Measurements from ENCODE around the gene DAAM1. TPM values are rescaled to one million over a fixed set of nuclear protein-coding genes. Genes with fewer than 3 reads are reported as not detected.
A peak's percentile ranks its signal among the peaks of the same experiment; 100 is the strongest.

DAAM1 gene
- total RNA-seq, 2 experiments from 2014 or later: 8.3 to 10.5 TPM

DNA sequence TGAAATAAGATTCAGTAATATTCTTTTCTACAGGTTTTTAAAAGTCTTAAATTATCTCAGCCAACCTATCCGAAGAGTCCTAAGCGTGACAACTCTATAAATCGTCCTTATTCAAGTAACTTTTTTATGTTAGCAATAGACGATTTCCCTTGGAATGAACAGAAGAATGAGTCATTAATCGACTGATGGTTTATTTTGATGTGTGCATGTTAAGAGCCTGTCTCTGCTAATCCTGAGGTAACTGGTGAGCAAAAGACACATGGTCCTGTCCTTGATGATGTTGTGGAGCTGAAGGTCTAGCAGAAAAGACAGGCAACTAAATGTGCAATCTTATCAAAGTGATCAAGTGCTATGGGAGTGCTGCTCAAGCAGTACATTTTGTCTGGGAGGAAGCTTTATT lies 80.4 kb downstream of the DAAM1 start:
- intact Hi-C loops (cut with micrococcal nuclease): no loop called here
- Mint-ChIP-seq H3K27ac (no peak overlapping the region), H3K4me1 (ENCODE audit: low read depth) (peaks cover 18% of the 10 kb centered on the region), H3K27me3 (no peaks in the 10 kb centered on the region), H3K36me3 (peaks cover 34% of the 10 kb centered on the region), H3K9me3 (no peaks in the 10 kb centered on the region), H3K4me3 (no peak overlapping the region)
- CTCF ChIA-PET: no interaction called here
- DNase-seq: no peak
- POLR2A ChIA-PET: no interaction called here

- Mint-ChIP-seq H3K9me3 (no peaks in the 10 kb centered on the region), H3K4me3 (no peak overlapping the region), H3K4me1 (ENCODE audit: low read depth) (peaks cover 20% of the 10 kb centered on the region), H3K36me3 (peaks cover 32% of the 10 kb centered on the region), H3K27me3 (no peaks in the 10 kb centered on the region), H3K27ac (no peak overlapping the region)
- ChIA-PET CTCF (no interaction called here), POLR2A (no interaction called here)
- intact Hi-C loops (cut with micrococcal nuclease): no loop called here
- no peak for DNase-seq
These were observed 81.0 kb downstream of the DAAM1 start for GRCh38 chr14:59269466-59269865.

- CTCF ChIA-PET: no interaction called here
These were observed 82.8 kb downstream of the DAAM1 start for GRCh38 chr14:59271256-59271655.

GRCh38 chr14:59271734-59272133 lies 83.3 kb downstream of the DAAM1 start:
- Mint-ChIP-seq H3K9me3 (no peaks in the 10 kb centered on the region), H3K4me1 (ENCODE audit: low read depth) (peaks cover 27% of the 10 kb centered on the region), H3K4me3 (no peak overlapping the region), H3K27me3 (no peaks in the 10 kb centered on the region), H3K27ac (no peak overlapping the region), H3K36me3 (peaks cover 15% of the 10 kb centered on the region)
- intact Hi-C loops (cut with micrococcal nuclease): no loop called here
- DNase-seq: no peak
- ChIA-PET CTCF (no interaction called here), POLR2A (no interaction called here)

More at GRCh38 chr14:59271256-59271655, 82.8 kb downstream of the DAAM1 start:
- no peak for DNase-seq
- POLR2A ChIA-PET: no interaction called here
- Mint-ChIP-seq H3K36me3 (peaks cover 18% of the 10 kb centered on the region), H3K27ac (no peak overlapping the region), H3K4me3 (no peak overlapping the region), H3K4me1 (ENCODE audit: low read depth) (peaks cover 28% of the 10 kb centered on the region), H3K9me3 (no peaks in the 10 kb centered on the region), H3K27me3 (no peaks in the 10 kb centered on the region)
- intact Hi-C loops (cut with micrococcal nuclease): no loop called here

- intact Hi-C loops (cut with micrococcal nuclease): no loop called here
- H3K36me3 Mint-ChIP-seq: peaks cover 12% of the 10 kb centered on the region
- H3K4me1 Mint-ChIP-seq (ENCODE audit: low read depth): peaks cover 23% of the 10 kb centered on the region
- H3K27ac Mint-ChIP-seq: no peak overlapping the region
- CTCF ChIA-PET: no interaction called here
- no peak overlapping the region for H3K4me3 Mint-ChIP-seq
- DNase-seq: no peak
- H3K27me3 Mint-ChIP-seq: no peaks in the 10 kb centered on the region
- POLR2A ChIA-PET: no interaction called here
- no peaks in the 10 kb centered on the region for H3K9me3 Mint-ChIP-seq
These were observed 84.2 kb downstream of the DAAM1 start for GRCh38 chr14:59272633-59273032.

- Mint-ChIP-seq H3K27me3 (no peaks in the 10 kb centered on the region), H3K4me1 (ENCODE audit: low read depth) (peaks cover 22% of the 10 kb centered on the region), H3K4me3 (no peak overlapping the region), H3K9me3 (no peaks in the 10 kb centered on the region), H3K36me3 (peaks cover 10% of the 10 kb centered on the region), H3K27ac (no peak overlapping the region)
- intact Hi-C loops (cut with micrococcal nuclease): loop anchor here (2.0 kb wide), 2 partner anchors 25 to 85 kb away; partner anchors contain the start of gene DAAM1
- POLR2A ChIA-PET: no interaction called here
- DNase-seq: no peak
- CTCF ChIA-PET: no interaction called here
These were observed 85.3 kb downstream of the DAAM1 start for GRCh38 chr14:59273737-59274136.

- intact Hi-C loops (cut with micrococcal nuclease): loop anchor here (1.0 to 2.0 kb wide), 3 partner anchors 8 to 86 kb away; partner anchors contain the start of gene DAAM1
- H3K9me3 Mint-ChIP-seq: no peaks in the 10 kb centered on the region
- peaks cover 8% of the 10 kb centered on the region for H3K36me3 Mint-ChIP-seq
- H3K27ac Mint-ChIP-seq: peak overlapping the region; percentile 25
- POLR2A ChIA-PET: interaction anchor here (1.2 to 2.4 kb wide), 2 partner anchors 8 to 12 kb away, joined by 4 to 6 read pairs; no protein-coding TSS in a partner anchor
- peaks cover 22% of the 10 kb centered on the region for H3K4me1 Mint-ChIP-seq (ENCODE audit: low read depth)
- no peak overlapping the region for H3K4me3 Mint-ChIP-seq
- no peak for DNase-seq
- H3K27me3 Mint-ChIP-seq: no peaks in the 10 kb centered on the region
- CTCF ChIA-PET: interaction anchor here (0.7 kb wide), 1 partner anchor 10 kb away, joined by 3 read pairs; no protein-coding TSS in a partner anchor
These were observed 86.5 kb downstream of the DAAM1 start for GRCh38 chr14:59274991-59275391.

DNA sequence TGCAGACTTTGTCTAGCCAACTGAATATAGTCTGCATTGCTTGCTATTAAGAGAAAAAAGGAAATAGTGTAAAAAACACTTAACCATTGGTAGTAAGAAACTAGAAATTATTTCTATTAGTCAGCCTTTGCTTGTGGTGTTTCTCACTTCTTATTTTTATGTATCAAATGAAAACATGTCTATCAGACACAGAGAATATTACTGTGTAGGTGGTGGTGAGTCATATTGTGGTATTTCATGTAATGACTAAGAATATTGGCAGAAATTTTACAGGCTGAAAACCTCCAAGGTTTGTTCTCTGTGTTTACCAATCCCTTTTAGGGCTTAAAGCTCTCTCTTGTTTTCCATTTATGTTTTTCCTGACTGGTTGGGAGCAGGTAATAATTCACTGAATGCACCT lies 87.2 kb downstream of the DAAM1 start:
- ChIA-PET CTCF (interaction anchor here (0.7 to 1.1 kb wide), 3 partner anchors 11 to 301 kb away, joined by 3 read pairs; partner anchors contain the start of gene CCDC175), POLR2A (interaction anchor here (0.8 to 2.4 kb wide), 3 partner anchors 9 to 33 kb away, joined by 3 to 6 read pairs (median 4); no protein-coding TSS in a partner anchor)
- H3K4me3 Mint-ChIP-seq: no peak overlapping the region
- no peak overlapping the region for H3K27ac Mint-ChIP-seq
- intact Hi-C loops (cut with micrococcal nuclease): loop anchor here (1.0 to 2.0 kb wide), 3 partner anchors 8 to 87 kb away; partner anchors contain the start of gene DAAM1
- no peaks in the 10 kb centered on the region for H3K9me3 Mint-ChIP-seq
- DNase-seq: no peak
- H3K4me1 Mint-ChIP-seq (ENCODE audit: low read depth): peaks cover 22% of the 10 kb centered on the region
- no peaks in the 10 kb centered on the region for H3K27me3 Mint-ChIP-seq
- peaks cover 10% of the 10 kb centered on the region for H3K36me3 Mint-ChIP-seq

GRCh38 chr14:59276235-59276634 lies 87.8 kb downstream of the DAAM1 start:
- H3K4me1 Mint-ChIP-seq (ENCODE audit: low read depth): peaks cover 22% of the 10 kb centered on the region
- no peak overlapping the region for H3K4me3 Mint-ChIP-seq
- intact Hi-C loops (cut with micrococcal nuclease): no loop called here
- CTCF ChIA-PET: interaction anchor here (1.0 to 1.1 kb wide), 2 partner anchors 83 to 300 kb away, joined by 3 read pairs; partner anchors contain the start of gene CCDC175
- H3K36me3 Mint-ChIP-seq: peaks cover 14% of the 10 kb centered on the region
- H3K9me3 Mint-ChIP-seq: no peaks in the 10 kb centered on the region
- H3K27me3 Mint-ChIP-seq: no peaks in the 10 kb centered on the region
- POLR2A ChIA-PET: interaction anchor here (0.8 to 2.4 kb wide), 2 partner anchors 10 to 33 kb away, joined by 3 to 6 read pairs; no protein-coding TSS in a partner anchor
- DNase-seq: no peak
- H3K27ac Mint-ChIP-seq: no peak overlapping the region

DNA sequence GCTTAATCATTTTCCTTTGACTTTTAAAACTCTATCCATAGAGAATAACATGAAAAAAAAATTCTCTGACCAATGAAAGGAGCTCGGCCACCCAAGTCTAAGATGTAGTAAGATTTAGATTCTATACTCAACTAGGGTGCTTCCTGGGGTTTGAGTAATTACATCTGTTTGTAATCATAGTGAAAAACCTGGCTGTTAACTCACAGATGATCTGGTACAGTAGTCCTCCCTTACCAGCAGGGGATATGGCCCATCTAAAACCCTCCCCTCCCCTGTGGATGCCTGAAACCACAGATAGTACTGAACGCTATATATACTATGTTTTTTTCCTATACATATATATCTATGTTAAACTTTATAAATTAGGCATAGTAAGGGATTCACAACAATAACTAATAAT lies 89.2 kb downstream of the DAAM1 start:
- Mint-ChIP-seq H3K4me1 (ENCODE audit: low read depth) (peaks cover 22% of the 10 kb centered on the region), H3K27me3 (no peaks in the 10 kb centered on the region), H3K36me3 (peaks cover 14% of the 10 kb centered on the region), H3K27ac (no peak overlapping the region), H3K4me3 (no peak overlapping the region), H3K9me3 (no peaks in the 10 kb centered on the region)
- intact Hi-C loops (cut with micrococcal nuclease): no loop called here
- POLR2A ChIA-PET: no interaction called here
- no peak for DNase-seq
- CTCF ChIA-PET: no interaction called here

DNA sequence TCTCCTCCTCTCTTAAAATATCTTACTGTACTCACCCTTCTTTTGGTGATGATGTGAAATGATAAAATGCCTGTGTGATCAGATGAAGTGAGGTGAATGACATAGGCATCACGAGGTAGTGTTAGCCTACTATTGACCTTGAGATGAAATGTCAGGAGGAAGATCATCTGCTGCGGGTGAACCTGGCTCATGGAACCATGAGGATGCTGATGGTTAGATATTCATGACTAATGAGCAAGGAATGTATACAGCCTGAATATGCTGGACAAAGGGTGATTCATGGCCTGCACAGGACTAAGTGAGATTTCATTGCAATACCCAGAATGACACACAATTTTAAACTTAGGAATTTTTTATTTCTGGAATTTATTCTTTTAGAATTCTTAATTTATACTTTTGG lies 89.6 kb downstream of the DAAM1 start:
- intact Hi-C loops (cut with micrococcal nuclease): no loop called here
- no peak overlapping the region for H3K27ac Mint-ChIP-seq
- H3K9me3 Mint-ChIP-seq: no peaks in the 10 kb centered on the region
- POLR2A ChIA-PET: no interaction called here
- H3K27me3 Mint-ChIP-seq: no peaks in the 10 kb centered on the region
- CTCF ChIA-PET: no interaction called here
- no peak for DNase-seq
- peaks cover 14% of the 10 kb centered on the region for H3K36me3 Mint-ChIP-seq
- peaks cover 22% of the 10 kb centered on the region for H3K4me1 Mint-ChIP-seq (ENCODE audit: low read depth)
- H3K4me3 Mint-ChIP-seq: no peak overlapping the region

DNA sequence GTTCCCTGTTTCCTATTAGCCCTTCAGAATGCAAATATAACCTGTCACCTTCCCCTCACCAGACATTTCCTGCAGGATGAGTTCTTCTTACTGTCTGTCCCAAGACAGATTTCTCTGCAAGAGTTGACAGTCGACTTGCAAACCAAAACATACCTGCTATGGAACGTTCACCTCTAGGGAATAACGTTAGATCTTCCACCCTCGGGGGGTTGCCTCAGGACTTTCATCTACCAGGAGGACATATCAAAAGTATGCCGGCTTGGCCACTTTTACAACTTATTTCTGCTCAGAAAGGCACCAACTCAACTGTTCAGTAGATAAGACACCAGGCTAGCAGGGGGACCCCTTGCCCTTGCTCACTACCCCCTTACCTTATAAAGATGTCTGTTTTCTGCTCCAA lies 92.5 kb downstream of the DAAM1 start:
- H3K9me3 Mint-ChIP-seq: peaks cover 14% of the 10 kb centered on the region
- peaks cover 6% of the 10 kb centered on the region for H3K4me1 Mint-ChIP-seq (ENCODE audit: low read depth)
- intact Hi-C loops (cut with micrococcal nuclease): no loop called here
- H3K27ac Mint-ChIP-seq: no peak overlapping the region
- no peak for DNase-seq
- ChIA-PET POLR2A (no interaction called here), CTCF (no interaction called here)
- peaks cover 24% of the 10 kb centered on the region for H3K36me3 Mint-ChIP-seq
- no peak overlapping the region for H3K4me3 Mint-ChIP-seq
- H3K27me3 Mint-ChIP-seq: no peaks in the 10 kb centered on the region

DNA sequence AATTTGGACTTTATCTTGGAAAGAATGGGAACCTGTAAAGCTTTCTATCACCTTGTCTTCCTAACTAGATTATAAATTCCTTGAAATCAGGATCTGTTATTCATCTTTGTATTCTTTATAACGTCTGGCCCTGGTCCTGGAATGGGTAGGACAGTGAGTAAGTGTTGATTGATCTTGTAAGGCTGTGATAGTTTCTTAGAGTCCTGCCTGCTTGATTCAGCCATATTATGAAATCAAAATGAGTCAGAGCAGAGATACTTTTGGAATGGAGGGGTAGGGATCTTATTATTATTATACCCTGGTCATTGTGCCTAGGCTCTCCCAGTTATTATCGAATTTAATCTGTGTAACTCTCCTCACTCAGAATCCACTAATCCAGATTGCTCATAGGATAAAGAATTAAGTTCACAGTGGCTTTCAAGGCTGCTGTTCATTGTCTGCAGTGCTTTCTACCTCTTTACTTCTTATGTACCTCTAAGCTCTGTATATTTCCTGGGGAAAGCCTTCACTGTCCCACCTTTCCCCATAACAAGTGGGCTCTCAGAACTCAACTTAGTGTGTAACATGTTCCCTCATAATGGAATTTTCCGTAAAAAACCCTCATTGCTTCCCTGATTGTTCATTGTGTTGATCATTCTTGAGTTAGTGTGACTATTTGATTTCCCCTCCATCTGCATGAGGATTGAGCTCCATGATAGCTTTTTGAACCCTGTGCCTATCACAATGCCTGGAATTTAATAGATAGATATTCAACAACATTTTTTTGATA lies 93.3 kb downstream of the DAAM1 start:
- Mint-ChIP-seq H3K4me3 (no peak overlapping the region), H3K27ac (no peak overlapping the region), H3K9me3 (peaks cover 14% of the 10 kb centered on the region), H3K36me3 (peaks cover 24% of the 10 kb centered on the region), H3K27me3 (no peaks in the 10 kb centered on the region), H3K4me1 (ENCODE audit: low read depth) (no peaks in the 10 kb centered on the region)
- no peak for DNase-seq
- intact Hi-C loops (cut with micrococcal nuclease): no loop called here
- ChIA-PET CTCF (interaction anchor here (0.6 kb wide), 1 partner anchor 250 kb away, joined by 3 read pairs; no protein-coding TSS in a partner anchor), POLR2A (no interaction called here)
